HepG2 (cell line): ENCODE data around the gene ABHD1. TPM values are rescaled to one million over a fixed set of nuclear protein-coding genes. Genes with fewer than 3 reads are reported as not detected.

Experiments used
- CC2D1A ChIP-seq: sonication (generic); formaldehyde crosslinking; IDR thresholded peaks from 2 replicates; pipeline ENCODE4 v1.8.1; 2023; ENCODE audit warnings: mild to moderate bottlenecking, missing genetic modification reagents
- CHCHD3 ChIP-seq: sonication (generic); formaldehyde crosslinking; IDR thresholded peaks from 2 replicates; pipeline ENCODE4 v1.8.0; 2022; ENCODE audit warnings: mild to moderate bottlenecking, missing genetic modification reagents, moderate library complexity
- FOSL1 ChIP-seq: sonication (generic); formaldehyde crosslinking; IDR thresholded peaks from 2 replicates; pipeline ENCODE4 v1.9.0; 2021; ENCODE audit warnings: missing genetic modification reagents, borderline replicate concordance
- HMGXB3 ChIP-seq: sonication (generic); formaldehyde crosslinking; IDR thresholded peaks from 2 replicates; pipeline ENCODE4 v1.4.0; 2020; ENCODE audit warnings: missing genetic modification reagents, borderline replicate concordance
- HNRNPL ChIP-seq: fragments of 200-400 bp; formaldehyde crosslinking; IDR thresholded peaks from 2 replicates; pipeline ENCODE4 v1.6.1; 2017; ENCODE audit warnings: mild to moderate bottlenecking, low read depth, low read length
- HOXA5 ChIP-seq: sonication (generic); formaldehyde crosslinking; IDR thresholded peaks from 2 replicates; pipeline ENCODE4 v1.4.0; 2020; ENCODE audit warnings: missing genetic modification reagents
- SAFB2 ChIP-seq: sonication (generic); formaldehyde crosslinking; IDR thresholded peaks from 2 replicates; pipeline ENCODE4 v1.5.1; 2020; ENCODE audit warnings: missing genetic modification reagents, low read depth, mild to moderate bottlenecking, borderline replicate concordance
- ZFX ChIP-seq: sonication (generic); formaldehyde crosslinking; IDR thresholded peaks from 2 replicates; pipeline ENCODE4 v1.4.0; 2020; ENCODE audit warnings: mild to moderate bottlenecking, low read depth, missing genetic modification reagents, moderate library complexity
- ZNF124 ChIP-seq: sonication (generic); formaldehyde crosslinking; IDR thresholded peaks from 2 replicates; pipeline ENCODE4 v1.4.0; 2020; ENCODE audit warnings: missing genetic modification reagents
- ZNF180 ChIP-seq: sonication (generic); formaldehyde crosslinking; IDR thresholded peaks from 2 replicates; pipeline ENCODE4 v1.4.0; 2020; ENCODE audit warnings: low read depth, missing genetic modification reagents, borderline replicate concordance
- ZNF432 ChIP-seq: sonication (generic); formaldehyde crosslinking; IDR thresholded peaks from 2 replicates; pipeline ENCODE4 v1.5.0; 2020; ENCODE audit warnings: missing genetic modification reagents, mild to moderate bottlenecking, borderline replicate concordance
- ZNF441 ChIP-seq: sonication (generic); formaldehyde crosslinking; IDR thresholded peaks from 2 replicates; pipeline ENCODE4 v1.7.0; 2021; ENCODE audit warnings: missing genetic modification reagents, borderline replicate concordance
- ZNF597 ChIP-seq: sonication (generic); formaldehyde crosslinking; IDR thresholded peaks from 2 replicates; pipeline ENCODE4 v1.5.0; 2020; ENCODE audit warnings: missing genetic modification reagents
- ZNF614 ChIP-seq: IDR thresholded peaks from 2 replicates; pipeline ENCODE4 v1.6.1; 2018; ENCODE audit warnings: missing biosample characterization, missing genetic modification reagents, inconsistent platforms, borderline replicate concordance
- ZNF646 ChIP-seq: sonication (generic); formaldehyde crosslinking; IDR thresholded peaks from 2 replicates; pipeline ENCODE4 v1.9.0; 2021; ENCODE audit warnings: mild to moderate bottlenecking, missing genetic modification reagents
- ZNF724P ChIP-seq: sonication (generic); formaldehyde crosslinking; IDR thresholded peaks from 2 replicates; pipeline ENCODE4 v1.8.0; 2022; ENCODE audit warnings: missing genetic modification reagents, borderline replicate concordance
- polyA plus RNA-seq, 8 experiments: library from polyadenylated mRNA; depleted of rRNA in 3 of 8; stranded (reverse) in 7 of 8; unstranded in 1 of 8; fragments of >200 nt; fragmentation: Illumina TruSeq in 4 of 8; extraction: Trizol in 4 of 8; gene quantifications; 2 replicates each; pipeline versions ENCODE4 v1.2.1 to v1.2.3, GENCODE V29; 2011 to 2016; ENCODE audit warnings: low read depth in 4 of 8, missing spikeins in 1 of 8, mixed read lengths in 1 of 8; ENCODE audit not compliant: insufficient read depth in 1 of 8
- total RNA-seq, 5 experiments: library from RNA; depleted of rRNA; stranded (reverse); fragments of >200 nt; fragmentation: Illumina TruSeq; extraction: Trizol; gene quantifications; 2 replicates each; pipeline ENCODE4 v1.2.3, GENCODE V29; 2016; ENCODE audit warnings: low read depth in 1 of 5

Gene ABHD1
- total and polyA plus RNA-seq, 2 of the 13 experiments (the other 11 are each of a cell fraction or from before 2014, with no cell fraction given): 0.04 to 0.81 TPM

GRCh38 chr2:27083410-27084296 is 40.0 kb upstream of the ABHD1 start (continued):
- 0 out of 2 replicates have a peak, but pooled peaks have one; percentile 18 for TF ChIP-seq HMGXB3 (CRISPR knock-in tag)
- TF ChIP-seq ZFX (CRISPR knock-in tag): peak; percentile 58; the same call in 1 of the 2 replicates
- TF ChIP-seq ZNF614 (CRISPR knock-in tag): 0 out of 2 replicates have a peak, but pooled peaks have one; percentile 12
- TF ChIP-seq ZNF646 (CRISPR knock-in tag): no peak
- TF ChIP-seq CHCHD3 (CRISPR knock-in tag): peak; percentile 58; the same call in 1 of the 2 replicates
- 0 out of 2 replicates have a peak, but pooled peaks have one; percentile 36 for TF ChIP-seq HOXA5 (CRISPR knock-in tag)
- 0 out of 2 replicates have a peak, but pooled peaks have one; percentile 53 for TF ChIP-seq CC2D1A (CRISPR knock-in tag)
- no peak for TF ChIP-seq ZNF597
- TF ChIP-seq ZNF180 (CRISPR knock-in tag): no peak
- TF ChIP-seq ZNF724P (CRISPR knock-in tag): 0 out of 2 replicates have a peak, but pooled peaks have one; percentile 73
- TF ChIP-seq FOSL1 (CRISPR knock-in tag): no peak
- no peak for TF ChIP-seq ZNF432
- TF ChIP-seq SAFB2 (CRISPR knock-in tag): 0 out of 2 replicates have a peak, but pooled peaks have one; percentile 15
- TF ChIP-seq ZNF441 (CRISPR knock-in tag): no peak
- no peak for TF ChIP-seq ZNF124 (CRISPR knock-in tag)
- no peak for TF ChIP-seq HNRNPL
